GM21367 (cell line): ENCODE measurements around the gene SLC17A9.
"Not testable (repeated sequence)": the region's sequence is repeated elsewhere in the genome, so short reads cannot be mapped to it uniquely, and the experiment has no call there.

Experiments used
- ATAC-seq: cut with Tn5 transposase; IDR thresholded peaks from one replicate; pipeline ENCODE4 v1.9.1; 2021; ENCODE audit not compliant: unreplicated experiment

Gene SLC17A9

GRCh38 chr20:62955519-62956386, 3.2 kb downstream of the SLC17A9 start:
- no peak for ATAC-seq

DNA sequence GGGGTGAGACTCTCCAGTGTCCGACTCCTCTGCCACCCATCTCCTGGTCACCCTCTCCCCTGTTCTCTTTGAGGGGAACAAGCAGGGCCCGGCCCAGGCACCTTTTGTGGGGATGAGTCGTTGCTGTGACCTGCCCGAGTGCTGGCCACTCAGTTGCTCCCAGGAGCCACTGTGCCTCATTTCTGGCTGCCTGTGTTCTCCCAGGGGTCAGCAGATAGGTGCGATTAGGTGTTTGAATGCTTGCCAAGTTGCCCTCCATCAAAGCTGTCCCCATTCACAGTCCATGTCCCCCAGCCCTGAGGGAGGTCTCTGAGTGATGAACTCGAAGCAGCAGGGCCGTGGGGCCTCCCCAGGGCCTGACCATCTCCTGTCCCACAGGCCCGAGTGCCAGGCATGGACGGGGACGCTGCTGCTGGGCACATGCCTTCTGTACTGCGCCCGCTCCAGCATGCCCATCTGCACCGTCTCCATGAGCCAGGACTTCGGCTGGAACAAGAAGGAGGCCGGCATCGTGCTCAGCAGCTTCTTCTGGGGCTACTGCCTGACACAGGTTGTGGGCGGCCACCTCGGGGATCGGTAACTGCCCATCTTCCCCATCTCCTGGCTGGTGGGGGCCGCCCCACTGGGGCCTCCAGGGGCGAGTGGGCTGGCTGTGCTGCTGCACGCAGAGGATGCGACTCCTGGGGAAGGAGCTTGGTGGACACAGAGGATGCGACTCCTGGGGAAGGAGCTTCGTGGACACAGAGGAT, 4.1 kb downstream of the SLC17A9 start:
- no peak for ATAC-seq

- no peak for ATAC-seq
Observed at GRCh38 chr20:62957136-62958117, 4.9 kb downstream of the SLC17A9 start.

GRCh38 chr20:62958388-62959100, 6.0 kb downstream of the SLC17A9 start:
- no peak for ATAC-seq

DNA sequence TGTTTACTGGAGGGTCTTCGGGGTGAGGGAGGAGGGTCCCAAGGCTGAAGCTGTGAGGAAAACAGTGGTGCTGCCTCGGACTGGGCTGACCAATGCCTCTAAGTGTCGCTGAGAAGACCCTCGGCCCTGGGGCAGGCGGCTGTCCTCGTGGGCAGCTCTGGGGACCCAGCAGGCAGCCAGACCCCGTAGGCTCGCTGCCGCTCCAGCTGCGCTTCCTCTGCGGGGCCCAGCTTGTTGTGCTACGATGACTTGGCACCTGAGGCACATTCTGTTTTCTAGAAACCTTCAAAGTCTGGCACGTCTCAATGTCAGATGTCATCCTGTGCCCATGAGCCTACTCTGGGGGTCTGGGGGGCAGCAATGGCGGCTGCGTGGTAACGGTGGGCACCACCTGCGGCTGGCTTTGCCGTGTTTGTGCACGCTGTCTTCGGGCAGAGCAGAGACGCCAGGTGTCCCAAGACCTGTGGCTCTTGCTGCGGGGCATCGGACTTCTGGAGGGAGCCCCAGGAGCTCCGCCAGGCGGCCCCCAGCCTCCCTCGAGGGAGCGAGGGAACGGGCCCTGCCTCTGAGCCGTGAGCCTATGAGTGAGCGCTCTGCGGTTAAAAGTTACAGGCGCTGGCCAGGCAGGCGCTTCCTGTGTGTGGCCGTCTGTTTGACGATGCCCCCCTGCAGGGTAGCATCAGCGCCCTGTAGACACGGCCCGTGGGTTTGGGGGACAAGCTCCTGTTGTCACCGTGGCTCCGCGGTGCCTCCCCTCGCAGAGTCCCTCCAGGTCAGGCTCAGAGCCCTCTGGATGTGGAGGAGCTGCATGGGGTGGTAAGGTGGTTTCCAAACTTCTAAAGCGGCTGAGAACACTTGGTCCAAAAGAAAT, 6.8 kb downstream of the SLC17A9 start:
- no peak for ATAC-seq

- ATAC-seq = no peak
Observed at GRCh38 chr20:62959998-62960436, 7.5 kb downstream of the SLC17A9 start.

DNA sequence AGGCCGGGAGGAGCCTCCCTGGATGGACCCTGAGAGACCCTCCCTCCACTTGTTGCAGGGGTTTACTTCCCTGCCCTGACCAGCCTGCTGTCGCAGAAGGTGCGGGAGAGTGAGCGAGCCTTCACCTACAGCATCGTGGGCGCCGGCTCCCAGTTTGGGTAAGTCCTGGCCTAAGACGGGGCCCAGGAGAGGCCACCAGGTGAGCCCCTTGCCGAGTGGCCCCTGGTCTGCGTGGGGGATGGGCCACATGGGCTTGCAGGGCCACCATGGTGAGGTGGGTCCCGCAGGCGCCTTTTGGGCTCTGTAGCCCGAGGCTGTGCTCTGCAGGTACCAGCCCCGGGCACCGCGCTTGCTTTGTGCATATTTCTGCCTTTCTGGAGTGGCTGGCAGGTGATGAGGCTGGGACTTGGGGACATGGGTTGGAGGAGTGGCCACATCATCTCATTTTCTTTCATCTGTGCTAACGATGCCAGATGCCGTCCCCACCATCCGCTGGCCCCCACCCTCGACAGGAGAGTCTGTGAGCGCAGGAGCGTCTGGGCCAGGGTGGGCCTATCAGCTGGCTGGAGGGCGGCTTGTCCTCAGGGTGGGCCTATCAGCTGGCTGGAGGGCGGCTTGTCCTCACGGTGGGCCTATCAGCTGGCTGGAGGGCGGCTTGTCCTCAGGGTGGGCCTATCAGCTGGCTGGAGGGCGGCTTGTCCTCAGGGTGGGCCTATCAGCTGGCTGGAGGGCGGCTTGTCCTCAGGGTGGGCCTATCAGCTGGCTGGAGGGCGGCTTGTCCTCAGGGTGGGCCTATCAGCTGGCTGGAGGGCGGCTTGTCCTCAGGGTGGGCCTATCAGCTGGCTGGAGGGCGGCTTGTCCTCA, 8.2 kb downstream of the SLC17A9 start:
- not testable (repeated sequence) for ATAC-seq

DNA sequence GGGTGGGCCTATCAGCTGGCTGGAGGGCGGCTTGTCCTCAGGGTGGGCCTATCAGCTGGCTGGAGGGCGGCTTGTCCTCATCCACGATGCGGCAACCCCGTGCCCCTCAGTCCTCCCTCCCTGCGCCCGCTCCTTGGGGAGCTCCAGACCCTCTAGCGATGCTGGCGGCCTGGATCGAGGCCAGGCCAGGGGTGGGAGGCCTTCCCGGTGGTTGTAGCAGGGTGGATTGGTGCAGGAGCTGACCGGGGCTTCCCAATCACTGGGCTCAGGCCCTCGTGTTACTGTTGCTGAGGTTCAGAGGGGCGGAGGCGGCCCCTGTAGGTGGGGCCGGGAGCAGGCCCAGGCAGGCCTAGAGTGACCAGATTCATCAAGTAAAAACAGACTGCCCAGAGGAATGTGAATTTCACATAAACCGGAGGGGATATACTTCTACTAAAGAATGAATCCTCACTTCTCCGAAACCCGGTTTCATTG, 8.8 kb downstream of the SLC17A9 start:
- ATAC-seq = no peak

DNA sequence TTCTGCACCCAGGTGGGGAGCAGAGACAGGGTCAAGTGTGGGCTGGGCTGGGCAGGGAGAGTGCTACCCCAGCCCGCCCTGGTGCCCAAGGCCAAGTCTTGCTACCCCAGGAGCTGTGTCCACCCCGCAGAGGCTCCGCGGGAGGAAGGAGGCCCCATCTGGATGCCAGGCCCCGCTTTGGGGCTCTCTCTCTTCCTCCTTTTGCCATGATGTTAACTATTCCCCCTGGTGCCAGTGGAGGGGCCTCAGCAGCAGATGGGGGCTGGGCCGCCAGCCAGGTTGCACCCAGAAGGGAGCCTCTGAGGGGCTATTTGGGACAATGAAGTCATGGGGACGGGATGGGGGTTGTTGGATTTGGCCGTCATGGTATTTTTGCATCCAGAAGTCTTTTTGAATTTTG, 9.3 kb downstream of the SLC17A9 start:
- no peak for ATAC-seq

GRCh38 chr20:62962221-62962879, 9.8 kb downstream of the SLC17A9 start:
- no peak for ATAC-seq

DNA sequence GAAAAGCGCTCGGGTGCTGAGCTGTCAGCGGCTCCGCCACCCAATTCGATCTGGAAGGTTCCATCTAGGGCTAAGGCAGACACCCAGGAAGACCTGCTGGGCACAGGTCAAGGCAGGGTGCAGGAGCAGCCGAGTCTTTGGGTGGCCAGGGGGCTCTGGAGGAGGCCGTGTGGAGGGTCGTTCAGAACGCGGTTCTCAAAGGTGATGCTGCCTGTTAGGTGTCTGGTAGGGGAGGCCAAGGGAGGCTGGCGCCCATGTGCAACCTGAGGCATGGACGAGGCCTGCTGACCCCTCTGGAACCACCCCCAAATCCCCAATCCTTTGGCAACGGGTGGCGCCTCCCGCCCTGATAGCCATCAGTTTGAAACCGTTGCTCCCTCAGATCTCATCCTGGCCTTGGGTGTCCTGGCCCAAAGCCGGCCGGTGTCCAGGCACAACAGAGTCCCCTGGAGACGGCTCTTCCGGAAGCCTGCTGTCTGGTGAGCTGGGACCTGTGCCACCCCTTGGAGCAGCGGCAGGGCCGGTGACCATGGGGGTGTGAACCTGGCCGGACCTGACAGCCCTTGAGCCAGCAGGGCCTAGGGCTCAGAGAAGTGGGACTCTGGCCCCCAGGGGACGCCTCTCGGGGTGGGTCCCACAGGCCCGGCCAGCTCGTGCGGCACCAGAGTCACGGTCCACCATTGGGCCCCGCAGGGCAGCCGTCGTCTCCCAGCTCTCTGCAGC, 10.5 kb downstream of the SLC17A9 start:
- ATAC-seq = no peak

DNA sequence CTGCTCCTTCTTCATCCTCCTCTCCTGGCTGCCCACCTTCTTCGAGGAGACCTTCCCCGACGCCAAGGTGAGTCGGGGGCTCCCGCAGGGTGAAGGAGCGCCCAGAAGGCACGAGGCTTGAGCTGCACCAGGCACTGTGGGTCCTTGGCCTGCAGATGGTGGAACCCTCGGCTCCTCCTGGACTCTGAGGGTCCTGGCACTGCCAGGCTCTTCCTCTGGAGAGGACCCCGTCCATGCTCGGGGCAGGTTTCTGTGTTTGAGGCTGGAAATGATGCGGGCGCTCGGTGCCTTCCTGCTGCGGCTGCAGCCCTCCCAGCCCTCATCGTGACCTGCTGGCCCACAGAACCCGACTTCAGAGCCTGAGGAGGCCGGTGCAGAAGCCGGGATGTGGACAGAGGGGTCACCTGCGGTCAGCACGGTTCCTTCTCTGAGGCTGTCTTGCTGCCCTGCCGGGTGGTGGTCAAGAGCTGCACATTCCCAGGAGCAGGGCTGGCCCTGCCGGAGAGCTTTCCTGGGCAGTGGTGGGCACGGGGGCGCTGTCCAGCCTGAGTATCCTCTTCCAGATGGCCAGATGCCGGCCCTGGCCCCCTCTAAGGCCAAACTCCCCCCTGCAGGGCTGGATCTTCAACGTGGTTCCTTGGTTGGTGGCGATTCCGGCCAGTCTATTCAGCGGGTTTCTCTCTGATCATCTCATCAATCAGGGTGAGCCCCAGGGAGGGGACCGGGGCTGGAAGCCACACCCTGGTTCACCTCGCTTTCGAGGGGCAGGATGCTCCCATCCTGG, 11.3 kb downstream of the SLC17A9 start:
- ATAC-seq = no peak

- no peak for ATAC-seq
Observed at GRCh38 chr20:62964700-62965099, 12.2 kb downstream of the SLC17A9 start.

GRCh38 chr20:62965363-62965771, 12.9 kb downstream of the SLC17A9 start:
- ATAC-seq = no peak

DNA sequence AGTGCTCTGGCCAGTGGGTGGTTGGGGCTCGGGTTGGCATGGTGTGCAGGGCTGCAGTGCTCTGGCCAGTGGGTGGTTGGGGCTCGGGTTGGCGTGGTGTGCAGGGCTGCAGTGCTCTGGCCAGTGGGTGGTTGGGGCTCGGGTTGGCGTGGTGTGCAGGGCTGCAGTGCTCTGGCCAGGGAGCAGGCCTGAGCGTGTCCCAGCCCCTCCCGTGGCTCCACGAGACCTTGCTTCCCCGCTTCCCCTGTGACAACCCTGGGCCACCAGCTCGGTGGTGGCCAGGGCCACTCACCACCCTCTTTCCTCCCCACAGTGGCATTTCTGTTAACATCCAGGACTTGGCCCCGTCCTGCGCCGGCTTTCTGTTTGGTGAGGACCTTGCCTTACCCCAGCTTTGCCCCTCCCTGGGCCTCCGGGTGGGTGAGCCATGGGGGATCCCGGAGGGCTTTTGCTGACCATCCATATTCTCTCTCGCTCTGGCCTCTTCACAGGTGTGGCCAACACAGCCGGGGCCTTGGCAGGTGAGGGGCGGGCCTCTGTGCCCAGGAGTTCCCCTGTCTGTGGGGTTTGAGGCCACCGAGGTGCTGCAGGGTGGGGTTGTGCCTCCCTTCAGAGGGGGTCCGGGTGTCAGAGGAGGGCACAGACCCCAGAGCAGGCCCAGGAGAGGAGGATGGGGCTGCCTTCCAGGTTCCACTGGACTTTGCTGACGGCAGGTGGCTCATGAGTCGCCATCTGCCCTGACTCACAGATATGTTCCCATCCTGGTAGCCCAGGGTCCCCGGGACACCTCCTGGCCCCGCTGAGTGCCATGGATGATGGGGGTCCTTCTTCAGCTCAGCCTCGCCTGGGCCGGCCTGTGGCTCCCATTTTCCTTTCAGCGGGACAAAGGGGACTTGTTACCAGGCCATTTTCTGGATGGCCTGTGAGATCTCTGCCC, 14.0 kb downstream of the SLC17A9 start:
- ATAC-seq = no peak
